Small intestine (tissue), 7 donors: Measurements from ENCODE around the gene SLC25A23. TPM values are rescaled to one million over a fixed set of nuclear protein-coding genes. Genes with fewer than 3 reads are reported as not detected.

Experiments
- DNase-seq, 2 donors: peaks; one replicate each; pipeline versions ENCODE4 v3.0.0 to v3.0.0-alpha.2; 2013
- FAIRE-seq: peaks from 2 replicates; lab custom pipeline; 2012; peaks lifted over from hg19 to GRCh38; lab: Jason Lieb, UNC
- H3K27ac ChIP-seq, 3 donors: one replicate each; pipeline ENCODE4 v1.5.1; 2013; ENCODE audit warnings: low read length in 2 of 3, mild to moderate bottlenecking in 2 of 3, control low read depth in 1 of 3, inconsistent platforms in 1 of 3, low read depth in 1 of 3, moderate library complexity in 1 of 3
- H3K27me3 ChIP-seq, 3 donors: one replicate each; pipeline ENCODE4 v1.6.1; 2013; ENCODE audit warnings: low read length in 3 of 3, inconsistent platforms in 1 of 3; ENCODE audit not compliant: control insufficient read depth in 3 of 3, insufficient read depth in 3 of 3
- H3K36me3 ChIP-seq, 3 donors: one replicate each; pipeline ENCODE4 v1.6.1; 2013; ENCODE audit warnings: low read length in 3 of 3, inconsistent platforms in 1 of 3, low read depth in 1 of 3, mild to moderate bottlenecking in 1 of 3, moderate library complexity in 1 of 3; ENCODE audit not compliant: control insufficient read depth in 3 of 3, insufficient read depth in 2 of 3
- H3K4me1 ChIP-seq, 3 donors: one replicate each; pipeline ENCODE4 v1.6.1; 2013; ENCODE audit warnings: low read length in 2 of 3, inconsistent platforms in 1 of 3, low read depth in 1 of 3, mild to moderate bottlenecking in 1 of 3, moderate library complexity in 1 of 3; ENCODE audit not compliant: control insufficient read depth in 3 of 3, insufficient read depth in 2 of 3
- H3K4me3 ChIP-seq, 3 donors: one replicate each; pipeline ENCODE4 v1.5.1; 2013; ENCODE audit warnings: low read length in 3 of 3, control low read depth in 1 of 3, inconsistent platforms in 1 of 3, low read depth in 1 of 3, mild to moderate bottlenecking in 1 of 3, moderate library complexity in 1 of 3
- H3K9me3 ChIP-seq, 2 donors: one replicate each; pipeline ENCODE4 v1.6.1; 2013; ENCODE audit warnings: low read depth in 1 of 2, low read length in 1 of 2; ENCODE audit not compliant: control insufficient read depth in 2 of 2, insufficient read depth in 1 of 2
- WGBS, 3 donors: extraction: QIAGEN DNeasy Blood & Tissue Kit; methylation state at CpG; one replicate each; pipeline ENCODE4 v1.1.7; 2013; 5-methylcytosine and 5-hydroxymethylcytosine counted together
- polyA plus RNA-seq, 4 donors: library from polyadenylated mRNA; stranded (reverse) in 3 of 4; unstranded in 1 of 4; fragments of 200-250 nt in 3 of 4; fragments of 120-200 nt in 1 of 4; gene quantifications; one replicate each; pipeline versions ENCODE4 v1.2.1 to v1.2.3, GENCODE V29; 2013
- donor health status: healthy with polysubstance abuse.
- donor health status: control.
- donor health status: control.
- donor health status: Bipolar disorder and iron deficiency.
- donor health status: healthy.

Gene SLC25A23
- polyA plus RNA-seq, 4 donors, result 24.1 to 87.0 (median 49.9) TPM

- Histone ChIP-seq H3K36me3 (peaks cover 0 to 11% (median 2%) of the 10 kb centered on the region in 3 donors), H3K9me3 (peaks cover 0 to 7% of the 10 kb centered on the region in 2 donors), H3K27ac (no peak overlapping the region), H3K4me1 (no peaks in the 10 kb centered on the region), H3K4me3 (no peak overlapping the region), H3K27me3 (no peaks in the 10 kb centered on the region)
- DNase-seq (no peak), FAIRE-seq (no peak)
- WGBS, 3 donors, result 88 to 94% (median 89%) methylated on average over 13 of the region's 13 CpGs
Observed at GRCh38 chr19:6443986-6444385, 15.6 kb downstream of the SLC25A23 start.

GRCh38 chr19:6442087-6442688 lies 17.4 kb downstream of the SLC25A23 start:
- Histone ChIP-seq H3K4me1 (no peaks in the 10 kb centered on the region), H3K4me3 (no peak overlapping the region), H3K36me3 (peaks cover 0 to 11% (median 2%) of the 10 kb centered on the region in 3 donors), H3K27me3 (no peaks in the 10 kb centered on the region), H3K27ac (no peak overlapping the region), H3K9me3 (peaks cover 0 to 7% of the 10 kb centered on the region in 2 donors)
- 81 to 86% (median 84%) methylated on average over 12 to 13 of the region's 13 CpGs for WGBS, 3 donors
- FAIRE-seq (no peak), DNase-seq (no peak)

- Histone ChIP-seq H3K27me3 (no peaks in the 10 kb centered on the region), H3K4me3 (no peak overlapping the region), H3K9me3 (peaks cover 0 to 7% of the 10 kb centered on the region in 2 donors), H3K4me1 (no peaks in the 10 kb centered on the region), H3K36me3 (peaks cover 0 to 7% (median 2%) of the 10 kb centered on the region in 3 donors), H3K27ac (no peak overlapping the region)
- WGBS, 3 donors, result 77 to 89% (median 84%) methylated on average over 3 of the region's 3 CpGs
- FAIRE-seq (no peak), DNase-seq (no peak)
Observed at GRCh38 chr19:6440905-6441304, 18.7 kb downstream of the SLC25A23 start.

GRCh38 chr19:6439743-6440142 lies 19.8 kb downstream of the SLC25A23 start:
- Histone ChIP-seq H3K4me3 (no peak overlapping the region), H3K36me3 (peaks cover 0 to 3% (median 0%) of the 10 kb centered on the region in 3 donors), H3K27me3 (no peaks in the 10 kb centered on the region), H3K4me1 (no peaks in the 10 kb centered on the region), H3K27ac (no peak overlapping the region), H3K9me3 (no peaks in the 10 kb centered on the region)
- FAIRE-seq, result no peak
- WGBS, 3 donors, result 84 to 100% (median 94%) methylated on average over 3 to 4 of the region's 4 CpGs
- no peak for DNase-seq

- Histone ChIP-seq H3K27me3 (peaks cover 0 to 7% (median 0%) of the 10 kb centered on the region in 3 donors), H3K36me3 (no peaks in the 10 kb centered on the region), H3K9me3 (no peaks in the 10 kb centered on the region), H3K4me3 (no peak within 1 kb of the TSS), H3K4me1 (no peaks in the 10 kb centered on the region), H3K27ac (no peak within 1 kb of the TSS)
- no peak for DNase-seq
- WGBS, 3 donors, result 85 to 92% (median 86%) methylated on average over 10 of the region's 10 CpGs
- FAIRE-seq, result no peak
Observed at GRCh38 chr19:6433663-6434062, 25.9 kb downstream of the SLC25A23 start, which contains the start of gene SLC25A41. TSS of gene SLC25A41 (minus strand) at chr19:6433763. CDS start at chr19:6433693, 70 bp downstream.

GRCh38 chr19:6433165-6433564 lies 26.4 kb downstream of the SLC25A23 start:
- Histone ChIP-seq H3K27ac (no peak overlapping the region), H3K4me1 (no peaks in the 10 kb centered on the region), H3K27me3 (peaks cover 0 to 7% (median 0%) of the 10 kb centered on the region in 3 donors), H3K4me3 (no peak overlapping the region), H3K36me3 (no peaks in the 10 kb centered on the region), H3K9me3 (no peaks in the 10 kb centered on the region)
- no peak for FAIRE-seq
- no peak for DNase-seq
- WGBS, 3 donors, result 86 to 89% (median 87%) methylated on average over 11 of the region's 11 CpGs

- H3K27ac ChIP-seq, result no peak overlapping the region
- no peaks in the 10 kb centered on the region for H3K4me1 ChIP-seq
- no peak overlapping the region for H3K4me3 ChIP-seq
- FAIRE-seq (no peak), DNase-seq (no peak)
- WGBS, 3 donors, result 84 to 92% (median 91%) methylated on average over 11 of the region's 11 CpGs
- peaks cover 0 to 7% (median 0%) of the 10 kb centered on the region in 3 donors for H3K27me3 ChIP-seq
- H3K9me3 ChIP-seq, result no peaks in the 10 kb centered on the region
- no peaks in the 10 kb centered on the region for H3K36me3 ChIP-seq
Observed at GRCh38 chr19:6431891-6432290, 27.7 kb downstream of the SLC25A23 start.

- 54 to 56% (median 55%) methylated on average over 15 to 20 of the region's 20 CpGs for WGBS, 3 donors
- DNase-seq (no peak), FAIRE-seq (no peak)
- peaks cover 0 to 6% of the 10 kb centered on the region in 2 donors for H3K9me3 ChIP-seq
- no peaks in the 10 kb centered on the region for H3K36me3 ChIP-seq
- peaks cover 0 to 7% (median 0%) of the 10 kb centered on the region in 3 donors for H3K27me3 ChIP-seq
- peaks cover 0 to 6% (median 0%) of the 10 kb centered on the region in 3 donors for H3K4me1 ChIP-seq
- H3K27ac ChIP-seq, result no peak overlapping the region
- no peak overlapping the region for H3K4me3 ChIP-seq
Observed at GRCh38 chr19:6429419-6430221, 30.0 kb downstream of the SLC25A23 start.
